ENCODE data around the gene NTN1. TPM values are rescaled to one million over a fixed set of nuclear protein-coding genes. Genes with fewer than 3 reads are reported as not detected.

NTN1 gene
- total RNA-seq, 1 donor = 0.36 TPM

GRCh38 chr17:9002606-9003354 lies 18.5 kb upstream of the NTN1 start:
- H3K27ac ChIP-seq (ENCODE audit: low read depth, low read length) = no peak overlapping the region
- H3K79me2 ChIP-seq (ENCODE audit: insufficient read depth, low read length) = no peaks in the 10 kb centered on the region
- no peaks in the 10 kb centered on the region for H3K9me3 ChIP-seq (ENCODE audit: low read depth, low read length)
- DNase-seq (ENCODE audit: insufficient read length, low spot score, missing footprints) = peak; percentile 84
- H4K20me1 ChIP-seq (ENCODE audit: insufficient read depth, low read length) = no peaks in the 10 kb centered on the region
- H3K27me3 ChIP-seq (ENCODE audit: insufficient read depth, low read length) = peaks cover 41% of the 10 kb centered on the region
- no peak overlapping the region for H2AFZ ChIP-seq (ENCODE audit: low read length)
- no peaks in the 10 kb centered on the region for H3K4me1 ChIP-seq (ENCODE audit: insufficient read depth, low read length)
- H3K36me3 ChIP-seq (ENCODE audit: insufficient read depth, low read length) = no peaks in the 10 kb centered on the region
- no peak overlapping the region for H3K4me2 ChIP-seq (ENCODE audit: insufficient read depth, low read length)
- no peak overlapping the region for H3K4me3 ChIP-seq (ENCODE audit: insufficient read depth, low read length)
- TF ChIP-seq, protein P1, sequence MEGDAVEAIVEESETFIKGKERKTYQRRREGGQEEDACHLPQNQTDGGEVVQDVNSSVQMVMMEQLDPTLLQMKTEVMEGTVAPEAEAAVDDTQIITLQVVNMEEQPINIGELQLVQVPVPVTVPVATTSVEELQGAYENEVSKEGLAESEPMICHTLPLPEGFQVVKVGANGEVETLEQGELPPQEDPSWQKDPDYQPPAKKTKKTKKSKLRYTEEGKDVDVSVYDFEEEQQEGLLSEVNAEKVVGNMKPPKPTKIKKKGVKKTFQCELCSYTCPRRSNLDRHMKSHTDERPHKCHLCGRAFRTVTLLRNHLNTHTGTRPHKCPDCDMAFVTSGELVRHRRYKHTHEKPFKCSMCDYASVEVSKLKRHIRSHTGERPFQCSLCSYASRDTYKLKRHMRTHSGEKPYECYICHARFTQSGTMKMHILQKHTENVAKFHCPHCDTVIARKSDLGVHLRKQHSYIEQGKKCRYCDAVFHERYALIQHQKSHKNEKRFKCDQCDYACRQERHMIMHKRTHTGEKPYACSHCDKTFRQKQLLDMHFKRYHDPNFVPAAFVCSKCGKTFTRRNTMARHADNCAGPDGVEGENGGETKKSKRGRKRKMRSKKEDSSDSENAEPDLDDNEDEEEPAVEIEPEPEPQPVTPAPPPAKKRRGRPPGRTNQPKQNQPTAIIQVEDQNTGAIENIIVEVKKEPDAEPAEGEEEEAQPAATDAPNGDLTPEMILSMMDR (IDR thresholded peaks at IDR 0.05; ENCODE audit: extremely low read depth, low read depth, low read length) = no peak

- no peak overlapping the region for H2AFZ ChIP-seq (ENCODE audit: low read length)
Measured at GRCh38 chr17:9003355-9004131, 17.8 kb upstream of the NTN1 start.

GRCh38 chr17:9004132-9004960 lies 17.0 kb upstream of the NTN1 start:
- Histone ChIP-seq H3K4me2 (ENCODE audit: insufficient read depth, low read length) (no peak overlapping the region), H2AFZ (ENCODE audit: low read length) (no peak overlapping the region), H3K79me2 (ENCODE audit: insufficient read depth, low read length) (no peaks in the 10 kb centered on the region), H3K36me3 (ENCODE audit: insufficient read depth, low read length) (no peaks in the 10 kb centered on the region), H3K27ac (ENCODE audit: low read depth, low read length) (no peak overlapping the region), H3K9me3 (ENCODE audit: low read depth, low read length) (no peaks in the 10 kb centered on the region), H3K4me1 (ENCODE audit: insufficient read depth, low read length) (no peaks in the 10 kb centered on the region), H3K4me3 (ENCODE audit: insufficient read depth, low read length) (no peak overlapping the region), H3K27me3 (ENCODE audit: insufficient read depth, low read length) (peaks cover 41% of the 10 kb centered on the region), H4K20me1 (ENCODE audit: insufficient read depth, low read length) (no peaks in the 10 kb centered on the region)
- peak; percentile 84 for DNase-seq (ENCODE audit: insufficient read length, low spot score, missing footprints)
- TF ChIP-seq, protein P1 (IDR thresholded peaks at IDR 0.05; ENCODE audit: extremely low read depth, low read depth, low read length) = no peak

More at GRCh38 chr17:9003355-9004131, 17.8 kb upstream of the NTN1 start:
- H3K27ac ChIP-seq (ENCODE audit: low read depth, low read length) = no peak overlapping the region
- DNase-seq (ENCODE audit: insufficient read length, low spot score, missing footprints) = peak; percentile 89
- TF ChIP-seq, protein P1 (IDR thresholded peaks at IDR 0.05; ENCODE audit: extremely low read depth, low read depth, low read length) = no peak
- no peaks in the 10 kb centered on the region for H4K20me1 ChIP-seq (ENCODE audit: insufficient read depth, low read length)
- H3K4me3 ChIP-seq (ENCODE audit: insufficient read depth, low read length) = no peak overlapping the region
- peaks cover 41% of the 10 kb centered on the region for H3K27me3 ChIP-seq (ENCODE audit: insufficient read depth, low read length)
- H3K4me2 ChIP-seq (ENCODE audit: insufficient read depth, low read length) = no peak overlapping the region
- H3K4me1 ChIP-seq (ENCODE audit: insufficient read depth, low read length) = no peaks in the 10 kb centered on the region
- no peaks in the 10 kb centered on the region for H3K9me3 ChIP-seq (ENCODE audit: low read depth, low read length)
- H3K79me2 ChIP-seq (ENCODE audit: insufficient read depth, low read length) = no peaks in the 10 kb centered on the region
- no peaks in the 10 kb centered on the region for H3K36me3 ChIP-seq (ENCODE audit: insufficient read depth, low read length)
